Measurements from ENCODE around the gene LDLR. TPM values are rescaled to one million over a fixed set of nuclear protein-coding genes. Genes with fewer than 3 reads are reported as not detected.

LDLR gene
- total and polyA plus RNA-seq, 2 donors (not counting 3 experiments of a cell fraction or from before 2014, with no cell fraction given): 142 to 174 TPM

- TF ChIP-seq FOS (IDR thresholded peaks at IDR 0.05; ENCODE audit: borderline replicate concordance, insufficient read depth, low read length): no peak
- TF ChIP-seq MYC (IDR thresholded peaks at IDR 0.05; ENCODE audit: low read depth, low read length): no peak
- no peak for TF ChIP-seq EZH2 (IDR thresholded peaks at IDR 0.05; ENCODE audit: borderline replicate concordance, low read depth, low read length, severe bottlenecking)
- no peak for TF ChIP-seq POLR2A (IDR thresholded peaks at IDR 0.05; ENCODE audit: low read depth, low read length)
- TF ChIP-seq JUN (IDR thresholded peaks at IDR 0.05; ENCODE audit: borderline replicate concordance, insufficient read depth, insufficient read length, low read depth): no peak
- TF ChIP-seq POLR2AphosphoS5 (IDR thresholded peaks at IDR 0.05; ENCODE audit: insufficient read depth, low read depth, low read length): no peak
- no peak for TF ChIP-seq MAX (IDR thresholded peaks at IDR 0.05; ENCODE audit: insufficient read depth, insufficient read length)
- no peak for TF ChIP-seq GATA2 (IDR thresholded peaks at IDR 0.05; ENCODE audit: insufficient read depth, insufficient read length, low read depth, low read length)
- no peak for TF ChIP-seq CTCF (IDR thresholded peaks at IDR 0.05; ENCODE audit: extremely low read depth in 1 of 2, insufficient read depth in 1 of 2, low read depth in 1 of 2, low read length in 2 of 2)
- ChIA-PET POLR2A (no interaction called here), CTCF (no interaction called here)
- Histone ChIP-seq H3K27me3 (ENCODE audit: control insufficient read depth in 2 of 2, insufficient read depth in 2 of 2, low read length in 2 of 2) (no peaks in the 10 kb centered on the region), H4K20me1 (replicated peaks; ENCODE audit: control insufficient read depth, extremely low read depth, insufficient read depth, low read length) (no peaks in the 10 kb centered on the region), H3K9ac (replicated peaks; ENCODE audit: extremely low read depth, insufficient read depth, low read length) (no peak overlapping the region), H2AFZ (ENCODE audit: low read depth, low read length) (no peak overlapping the region), H3K27ac (ENCODE audit: insufficient read depth, low read depth, low read length) (no peak overlapping the region), H3K4me3 (replicated peaks in 1 of 3; ENCODE audit: insufficient read depth in 1 of 3, low read depth in 1 of 3, low read length in 3 of 3) (no peak overlapping the region), H3K9me3 (replicated peaks; ENCODE audit: control insufficient read depth, insufficient read depth, low read length) (no peaks in the 10 kb centered on the region), H3K4me2 (ENCODE audit: insufficient read depth, low read length) (no peak overlapping the region), H3K4me1 (ENCODE audit: control insufficient read depth, extremely low read depth, insufficient read depth, low read length) (peaks cover under 1% of the 10 kb centered on the region), H3K9me1 (replicated peaks; ENCODE audit: control insufficient read depth, extremely low read depth, insufficient read depth, low read length) (no peaks in the 10 kb centered on the region), H3K79me2 (ENCODE audit: control insufficient read depth, insufficient read depth, low read length) (peaks cover 65% of the 10 kb centered on the region), H3K36me3 (ENCODE audit: control insufficient read depth in 2 of 2, extremely low read depth in 1 of 2, insufficient read depth in 2 of 2, low read length in 2 of 2) (peaks cover 20 to 30% of the 10 kb centered on the region in 2 experiments)
- dilution Hi-C loops (cut with MboI; ENCODE audit: extremely low pct_ligation_motif_present, low sequenced_read_pairs): no loop called here
- DNase-seq (ENCODE audit: low read depth, low spot score) (no peak), FAIRE-seq (no peak)
- no TSS peak for BruUV-seq (replicated peaks)
- intact Hi-C loops (cut with micrococcal nuclease): no loop called here
These were observed 15.9 kb downstream of the LDLR start for GRCh38 chr19:11105014-11105636.

All from endothelial cell of umbilical vein (primary cell).